Activated naive CD8-positive, alpha-beta T cell (primary cell): ENCODE data around the gene CFD.
"Not testable (repeated sequence)": the region's sequence is repeated elsewhere in the genome, so short reads cannot be mapped to it uniquely, and the experiment has no call there.

Source experiments
- H3K27ac Mint-ChIP-seq: one replicate; pipeline ENCODE4 v1.8.0; 2021; ENCODE audit warnings: mixed read lengths
- H3K27me3 Mint-ChIP-seq: one replicate; pipeline ENCODE4 v1.8.0; 2021; ENCODE audit warnings: mixed read lengths
- H3K36me3 Mint-ChIP-seq: one replicate; pipeline ENCODE4 v1.8.0; 2021; ENCODE audit warnings: mixed read lengths
- H3K4me1 Mint-ChIP-seq: one replicate; pipeline ENCODE4 v1.8.0; 2021; ENCODE audit warnings: low read depth, mixed read lengths
- H3K4me3 Mint-ChIP-seq: one replicate; pipeline ENCODE4 v1.8.0; 2021; ENCODE audit warnings: mild to moderate bottlenecking, mixed read lengths
- H3K9me3 Mint-ChIP-seq: one replicate; pipeline ENCODE4 v1.8.0; 2021; ENCODE audit warnings: low read depth, mixed read lengths

CFD gene

GRCh38 chr19:883661-884211 lies 24.3 kb downstream of the CFD start:
- Mint-ChIP-seq H3K27me3 (no peaks in the 10 kb centered on the region), H3K9me3 (no peaks in the 10 kb centered on the region), H3K36me3 (no peaks in the 10 kb centered on the region), H3K4me1 (peaks cover 14% of the 10 kb centered on the region), H3K27ac (no peak overlapping the region), H3K4me3 (no peak overlapping the region)

GRCh38 chr19:884420-885211 lies 25.2 kb downstream of the CFD start:
- Mint-ChIP-seq H3K27ac (no peak overlapping the region), H3K36me3 (no peaks in the 10 kb centered on the region), H3K4me1 (peaks cover 19% of the 10 kb centered on the region), H3K4me3 (no peak overlapping the region), H3K27me3 (no peaks in the 10 kb centered on the region), H3K9me3 (no peaks in the 10 kb centered on the region)

GRCh38 chr19:885536-886224 lies 26.2 kb downstream of the CFD start:
- Mint-ChIP-seq H3K36me3 (no peaks in the 10 kb centered on the region), H3K9me3 (no peaks in the 10 kb centered on the region), H3K4me3 (no peak overlapping the region), H3K27ac (no peak overlapping the region), H3K4me1 (peaks cover 22% of the 10 kb centered on the region), H3K27me3 (no peaks in the 10 kb centered on the region)

- no peaks in the 10 kb centered on the region for H3K9me3 Mint-ChIP-seq
- no peaks in the 10 kb centered on the region for H3K36me3 Mint-ChIP-seq
- no peaks in the 10 kb centered on the region for H3K27me3 Mint-ChIP-seq
- no peak overlapping the region for H3K4me3 Mint-ChIP-seq
- H3K27ac Mint-ChIP-seq = peak overlapping the region; percentile 66
- H3K4me1 Mint-ChIP-seq = peaks cover 27% of the 10 kb centered on the region
Observed at GRCh38 chr19:887072-887471, 27.6 kb downstream of the CFD start.

GRCh38 chr19:887599-887998 lies 28.1 kb downstream of the CFD start:
- H3K27ac Mint-ChIP-seq = peak overlapping the region; percentile 64
- H3K9me3 Mint-ChIP-seq = no peaks in the 10 kb centered on the region
- H3K36me3 Mint-ChIP-seq = no peaks in the 10 kb centered on the region
- H3K4me1 Mint-ChIP-seq = peaks cover 27% of the 10 kb centered on the region
- H3K27me3 Mint-ChIP-seq = no peaks in the 10 kb centered on the region
- no peak overlapping the region for H3K4me3 Mint-ChIP-seq

- Mint-ChIP-seq H3K4me1 (peaks cover 27% of the 10 kb centered on the region), H3K9me3 (no peaks in the 10 kb centered on the region), H3K27ac (peak overlapping the region; percentile 70), H3K4me3 (peak overlapping the region; percentile 44), H3K27me3 (no peaks in the 10 kb centered on the region), H3K36me3 (no peaks in the 10 kb centered on the region)
Observed at GRCh38 chr19:888581-889385, 29.3 kb downstream of the CFD start.

- Mint-ChIP-seq H3K9me3 (no peaks in the 10 kb centered on the region), H3K36me3 (no peaks in the 10 kb centered on the region), H3K27me3 (no peaks in the 10 kb centered on the region), H3K27ac (peak overlapping the region; percentile 22), H3K4me3 (peak overlapping the region; percentile 41), H3K4me1 (peaks cover 27% of the 10 kb centered on the region)
Observed at GRCh38 chr19:889662-890295, 30.3 kb downstream of the CFD start.

- Mint-ChIP-seq H3K4me3 (peak overlapping the region; percentile 76), H3K27ac (no peak overlapping the region), H3K36me3 (no peaks in the 10 kb centered on the region), H3K27me3 (no peaks in the 10 kb centered on the region), H3K9me3 (no peaks in the 10 kb centered on the region), H3K4me1 (peaks cover 28% of the 10 kb centered on the region)
Observed at GRCh38 chr19:890831-891230, 31.4 kb downstream of the CFD start.

GRCh38 chr19:891421-892200 lies 32.1 kb downstream of the CFD start:
- peaks cover 28% of the 10 kb centered on the region for H3K4me1 Mint-ChIP-seq
- H3K27me3 Mint-ChIP-seq, H3K36me3 Mint-ChIP-seq, H3K27ac Mint-ChIP-seq, H3K9me3 Mint-ChIP-seq: not testable (repeated sequence)
- peak overlapping the region; percentile 81 for H3K4me3 Mint-ChIP-seq

GRCh38 chr19:892243-892893 lies 32.9 kb downstream of the CFD start:
- Mint-ChIP-seq H3K4me1 (peaks cover 24% of the 10 kb centered on the region), H3K9me3 (no peaks in the 10 kb centered on the region), H3K36me3 (no peaks in the 10 kb centered on the region)

GRCh38 chr19:892894-893689 lies 33.6 kb downstream of the CFD start, which contains the start of the genes MED16 and RNU6-9:
MED16 (minus strand) TSS chr19:893187; CDS start chr19:891131, 2,056 bp downstream.
RNU6-9 (plus strand) TSS chr19:893484.
- H3K9me3 Mint-ChIP-seq = no peaks in the 10 kb centered on the region
- H3K27ac Mint-ChIP-seq = peak within 1 kb of the TSS; percentile 99
- H3K4me3 Mint-ChIP-seq = peak within 1 kb of the TSS; percentile 92
- no peaks in the 10 kb centered on the region for H3K27me3 Mint-ChIP-seq
- no peaks in the 10 kb centered on the region for H3K36me3 Mint-ChIP-seq
- peaks cover 21% of the 10 kb centered on the region for H3K4me1 Mint-ChIP-seq

More at GRCh38 chr19:892243-892893, 32.9 kb downstream of the CFD start:
- Mint-ChIP-seq H3K27me3 (no peaks in the 10 kb centered on the region), H3K27ac (peak overlapping the region; percentile 68), H3K4me3 (peak overlapping the region; percentile 81)

- H3K27ac Mint-ChIP-seq = no peak overlapping the region
- H3K4me1 Mint-ChIP-seq = peaks cover 3% of the 10 kb centered on the region
- H3K4me3 Mint-ChIP-seq = no peak overlapping the region
- no peaks in the 10 kb centered on the region for H3K36me3 Mint-ChIP-seq
- no peaks in the 10 kb centered on the region for H3K27me3 Mint-ChIP-seq
- no peaks in the 10 kb centered on the region for H3K9me3 Mint-ChIP-seq
Observed at GRCh38 chr19:896434-896833, 37.0 kb downstream of the CFD start.

- H3K27ac Mint-ChIP-seq = no peak overlapping the region
- no peaks in the 10 kb centered on the region for H3K27me3 Mint-ChIP-seq
- no peaks in the 10 kb centered on the region for H3K9me3 Mint-ChIP-seq
- H3K36me3 Mint-ChIP-seq = no peaks in the 10 kb centered on the region
- H3K4me1 Mint-ChIP-seq = peaks cover 3% of the 10 kb centered on the region
- no peak overlapping the region for H3K4me3 Mint-ChIP-seq
Observed at GRCh38 chr19:896999-897398, 37.5 kb downstream of the CFD start.
